SK-N-SH treated with all-trans-retinoic acid at 6 μM for 48 hours (cell line): Measurements from ENCODE around the gene GALNTL6.

Experiments used
- ATAC-seq: fragments of 200-7000 bp; cut with Tn5 transposase; 3 replicates; pipeline ENCODE4 v1.9.1; 2020; ENCODE audit warnings: mild to moderate bottlenecking, moderate library complexity
- ARNTL ChIP-seq: fragments of 450-650 bp; formaldehyde crosslinking; IDR thresholded peaks from 2 replicates; pipeline ENCODE4 v1.5.0; 2020; ENCODE audit warnings: low read depth, mild to moderate bottlenecking, moderate library complexity, borderline replicate concordance
- BACH2 ChIP-seq: fragments of 250-450 bp; sonication (Bioruptor Pico); IDR thresholded peaks from 2 replicates; pipeline ENCODE4 v1.9.0; 2021; ENCODE audit warnings: mild to moderate bottlenecking, borderline replicate concordance
- CREB5 ChIP-seq: fragments of 250-450 bp; sonication (Bioruptor Pico); IDR thresholded peaks from 2 replicates; pipeline ENCODE4 v1.5.1; 2020; ENCODE audit warnings: low read depth, mild to moderate bottlenecking, moderate library complexity
- CSDC2 ChIP-seq: fragments of 250-450 bp; sonication (Bioruptor Pico); IDR thresholded peaks from 2 replicates; pipeline ENCODE4 v1.5.0; 2020; ENCODE audit warnings: mild to moderate bottlenecking, moderate library complexity
- CSRNP3 ChIP-seq: fragments of 250-450 bp; sonication (Bioruptor Pico); IDR thresholded peaks from 2 replicates; pipeline ENCODE4 v1.5.1; 2021; ENCODE audit warnings: mild to moderate bottlenecking, moderate library complexity
- ESRRG ChIP-seq: fragments of 250-450 bp; sonication (Bioruptor Pico); IDR thresholded peaks from 2 replicates; pipeline ENCODE4 v1.6.1; 2021; ENCODE audit warnings: mild to moderate bottlenecking
- GLIS3 ChIP-seq: fragments of 250-450 bp; sonication (Bioruptor Pico); IDR thresholded peaks from 2 replicates; pipeline ENCODE4 v1.5.0; 2020; ENCODE audit warnings: mild to moderate bottlenecking, moderate library complexity
- OSR1 ChIP-seq: fragments of 250-450 bp; sonication (Bioruptor Pico); IDR thresholded peaks from 2 replicates; pipeline ENCODE4 v1.8.0; 2022; ENCODE audit warnings: moderate library complexity, mild to moderate bottlenecking, inconsistent platforms
- PATZ1 ChIP-seq: fragments of 250-450 bp; sonication (Bioruptor Pico); IDR thresholded peaks from 2 replicates; pipeline ENCODE4 v1.8.0; 2020; ENCODE audit warnings: mild to moderate bottlenecking, moderate library complexity, borderline replicate concordance
- POU6F1 ChIP-seq: fragments of 250-450 bp; sonication (Bioruptor Pico); IDR thresholded peaks from 2 replicates; pipeline ENCODE4 v1.8.0; 2021; ENCODE audit warnings: low read depth, mild to moderate bottlenecking, moderate library complexity, borderline replicate concordance
- PPARA ChIP-seq: fragments of 250-450 bp; sonication (Bioruptor Pico); IDR thresholded peaks from 2 replicates; pipeline ENCODE4 v1.5.0; 2020; ENCODE audit warnings: mild to moderate bottlenecking, borderline replicate concordance
- RARB ChIP-seq: fragments of 250-450 bp; sonication (Bioruptor Pico); IDR thresholded peaks from 2 replicates; pipeline ENCODE4 v1.8.0; 2021; ENCODE audit warnings: mild to moderate bottlenecking, moderate library complexity
- SNAI2 ChIP-seq: fragments of 250-450 bp; sonication (Bioruptor Pico); IDR thresholded peaks from 2 replicates; pipeline ENCODE4 v1.5.0; 2020; ENCODE audit warnings: mild to moderate bottlenecking, moderate library complexity
- TOX ChIP-seq: fragments of 250-450 bp; sonication (Bioruptor Pico); IDR thresholded peaks from 2 replicates; pipeline ENCODE4 v1.8.0; 2021; ENCODE audit warnings: mild to moderate bottlenecking, moderate library complexity, borderline replicate concordance
- TSHZ2 ChIP-seq: fragments of 250-450 bp; sonication (Bioruptor Pico); IDR thresholded peaks from 2 replicates; pipeline ENCODE4 v1.5.0; 2020; ENCODE audit warnings: mild to moderate bottlenecking, moderate library complexity
- ZC3H10 ChIP-seq: fragments of 250-450 bp; sonication (Bioruptor Pico); IDR thresholded peaks from 2 replicates; pipeline ENCODE4 v1.5.1; 2021; ENCODE audit warnings: mild to moderate bottlenecking, moderate library complexity
- ZFP3 ChIP-seq: fragments of 250-450 bp; sonication (Bioruptor Pico); IDR thresholded peaks from 2 replicates; pipeline ENCODE4 v1.5.0; 2020; ENCODE audit warnings: mild to moderate bottlenecking, moderate library complexity
- ZFP30 ChIP-seq: fragments of 450-650 bp; formaldehyde crosslinking; IDR thresholded peaks from 2 replicates; pipeline ENCODE4 v1.5.0; 2022; ENCODE audit warnings: mild to moderate bottlenecking, moderate library complexity
- ZNF70 ChIP-seq: fragments of 450-650 bp; formaldehyde crosslinking; IDR thresholded peaks from 2 replicates; pipeline ENCODE4 v1.5.0; 2020; ENCODE audit warnings: mild to moderate bottlenecking, moderate library complexity
- ZNF8 ChIP-seq: fragments of 450-650 bp; formaldehyde crosslinking; IDR thresholded peaks from 2 replicates; pipeline ENCODE4 v1.5.0; 2020; ENCODE audit warnings: mild to moderate bottlenecking, moderate library complexity

Gene GALNTL6

GRCh38 chr4:172497321-172497720 lies 684.1 kb downstream of the GALNTL6 start:
- TF ChIP-seq SNAI2 (CRISPR knock-in tag) (no peak), GLIS3 (CRISPR knock-in tag) (no peak), OSR1 (CRISPR knock-in tag) (no peak), PATZ1 (no peak), ZFP3 (CRISPR knock-in tag) (no peak)
- no peak for ATAC-seq

- TF ChIP-seq TSHZ2 (CRISPR knock-in tag) (no peak), RARB (CRISPR knock-in tag) (no peak), CSDC2 (CRISPR knock-in tag) (no peak), CSRNP3 (CRISPR knock-in tag) (no peak), POU6F1 (no peak), PPARA (CRISPR knock-in tag) (no peak), ZFP30 (no peak), ARNTL (no peak), TOX (CRISPR knock-in tag) (no peak), BACH2 (CRISPR knock-in tag) (no peak), ZC3H10 (CRISPR knock-in tag) (no peak)
- TF ChIP-seq, all 23 proteins: peak for 0
- ATAC-seq, result no peak
Measured at GRCh38 chr4:172514011-172514410, 700.8 kb downstream of the GALNTL6 start.

GRCh38 chr4:172514801-172515200 lies 701.6 kb downstream of the GALNTL6 start:
- TF ChIP-seq ZC3H10 (CRISPR knock-in tag), result no peak
- TF ChIP-seq, all 23 proteins: peak for 0
- ATAC-seq, result no peak

GRCh38 chr4:172515266-172515879 lies 702.2 kb downstream of the GALNTL6 start:
- ATAC-seq, result no peak
- TF ChIP-seq CREB5 (CRISPR knock-in tag) (no peak), ZFP30 (no peak), ZNF8 (no peak), PPARA (CRISPR knock-in tag) (no peak), ZNF70 (CRISPR knock-in tag) (no peak), ESRRG (CRISPR knock-in tag) (no peak), CSDC2 (CRISPR knock-in tag) (no peak), ZFP3 (CRISPR knock-in tag) (no peak)
